Ishikawa (cell line): Measurements from ENCODE around the gene DIS3L2.

Experiments used
- CEBPB ChIP-seq: IDR thresholded peaks from 2 replicates; pipeline ENCODE4 v1.6.1; 2012
- CREB1 ChIP-seq: IDR thresholded peaks from 2 replicates; pipeline ENCODE4 v1.6.1; 2012; ENCODE audit warnings: low read depth
- EGR1 ChIP-seq: IDR thresholded peaks from 2 replicates; pipeline ENCODE4 v1.6.1; 2012
- EP300 ChIP-seq: IDR thresholded peaks from 2 replicates; pipeline ENCODE4 v1.6.1; 2012; ENCODE audit warnings: borderline replicate concordance
- FOXM1 ChIP-seq: IDR thresholded peaks from 2 replicates; pipeline ENCODE4 v1.6.1; 2012; ENCODE audit warnings: low read depth, borderline replicate concordance
- NFIC ChIP-seq: IDR thresholded peaks from 2 replicates; pipeline ENCODE4 v1.6.1; 2012
- RAD21 ChIP-seq: IDR thresholded peaks from 2 replicates; pipeline ENCODE4 v1.6.1; 2012; ENCODE audit warnings: low read depth
- TAF1 ChIP-seq: IDR thresholded peaks from 2 replicates; pipeline ENCODE4 v1.6.1; 2012; ENCODE audit warnings: low read depth, mild to moderate bottlenecking
- TCF12 ChIP-seq: IDR thresholded peaks from 2 replicates; pipeline ENCODE4 v1.6.1; 2012; ENCODE audit warnings: low read depth
- TEAD4 ChIP-seq: IDR thresholded peaks from 2 replicates; pipeline ENCODE4 v1.6.1; 2012
- YY1 ChIP-seq: IDR thresholded peaks from 2 replicates; pipeline ENCODE4 v1.6.1; 2012; ENCODE audit warnings: low read depth
- ZBTB7A ChIP-seq: IDR thresholded peaks from 2 replicates; pipeline ENCODE4 v1.6.1; 2012; ENCODE audit warnings: low read depth
- TF ChIP-seq, protein P1 (sequence below): IDR thresholded peaks from 2 replicates; pipeline ENCODE4 v1.6.1; 2012; ENCODE audit warnings: low read depth, mild to moderate bottlenecking
- TF ChIP-seq, protein P2 (sequence below): IDR thresholded peaks from 2 replicates; pipeline ENCODE4 v1.6.1; 2012
- TF ChIP-seq, protein P3 (sequence below): IDR thresholded peaks from 2 replicates; pipeline ENCODE4 v1.6.1; 2012

DIS3L2 gene

DNA sequence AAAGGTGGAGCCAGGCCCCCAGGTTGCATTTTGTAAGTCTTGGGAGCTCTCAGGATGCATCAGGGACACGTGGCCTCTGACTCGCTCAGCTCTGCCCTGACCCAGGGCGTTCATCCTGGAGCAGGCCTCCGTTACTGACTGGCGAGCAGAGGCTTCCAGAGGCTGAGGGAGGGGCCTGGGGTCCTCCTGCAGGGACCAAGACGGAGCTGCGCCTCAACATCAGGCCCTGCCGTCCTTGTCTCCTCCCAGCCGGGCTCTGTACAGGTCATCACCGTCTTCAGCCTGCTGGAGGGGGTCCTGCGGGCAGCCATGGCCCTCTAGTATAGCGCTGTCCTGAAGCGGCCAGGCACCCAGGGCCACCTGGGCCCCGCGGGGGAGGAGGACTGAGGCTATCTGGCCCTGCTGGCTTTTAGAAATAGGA, 406.8 kb downstream of the DIS3L2 start:
- TF ChIP-seq CEBPB = no peak
- TF ChIP-seq EGR1 = no peak
- no peak for TF ChIP-seq FOXM1
- TF ChIP-seq, protein P1, sequence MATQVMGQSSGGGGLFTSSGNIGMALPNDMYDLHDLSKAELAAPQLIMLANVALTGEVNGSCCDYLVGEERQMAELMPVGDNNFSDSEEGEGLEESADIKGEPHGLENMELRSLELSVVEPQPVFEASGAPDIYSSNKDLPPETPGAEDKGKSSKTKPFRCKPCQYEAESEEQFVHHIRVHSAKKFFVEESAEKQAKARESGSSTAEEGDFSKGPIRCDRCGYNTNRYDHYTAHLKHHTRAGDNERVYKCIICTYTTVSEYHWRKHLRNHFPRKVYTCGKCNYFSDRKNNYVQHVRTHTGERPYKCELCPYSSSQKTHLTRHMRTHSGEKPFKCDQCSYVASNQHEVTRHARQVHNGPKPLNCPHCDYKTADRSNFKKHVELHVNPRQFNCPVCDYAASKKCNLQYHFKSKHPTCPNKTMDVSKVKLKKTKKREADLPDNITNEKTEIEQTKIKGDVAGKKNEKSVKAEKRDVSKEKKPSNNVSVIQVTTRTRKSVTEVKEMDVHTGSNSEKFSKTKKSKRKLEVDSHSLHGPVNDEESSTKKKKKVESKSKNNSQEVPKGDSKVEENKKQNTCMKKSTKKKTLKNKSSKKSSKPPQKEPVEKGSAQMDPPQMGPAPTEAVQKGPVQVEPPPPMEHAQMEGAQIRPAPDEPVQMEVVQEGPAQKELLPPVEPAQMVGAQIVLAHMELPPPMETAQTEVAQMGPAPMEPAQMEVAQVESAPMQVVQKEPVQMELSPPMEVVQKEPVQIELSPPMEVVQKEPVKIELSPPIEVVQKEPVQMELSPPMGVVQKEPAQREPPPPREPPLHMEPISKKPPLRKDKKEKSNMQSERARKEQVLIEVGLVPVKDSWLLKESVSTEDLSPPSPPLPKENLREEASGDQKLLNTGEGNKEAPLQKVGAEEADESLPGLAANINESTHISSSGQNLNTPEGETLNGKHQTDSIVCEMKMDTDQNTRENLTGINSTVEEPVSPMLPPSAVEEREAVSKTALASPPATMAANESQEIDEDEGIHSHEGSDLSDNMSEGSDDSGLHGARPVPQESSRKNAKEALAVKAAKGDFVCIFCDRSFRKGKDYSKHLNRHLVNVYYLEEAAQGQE = no peak
- no peak for TF ChIP-seq CREB1
- no peak for TF ChIP-seq TEAD4
- TF ChIP-seq YY1 = no peak
- TF ChIP-seq EP300 = no peak
- TF ChIP-seq TAF1 = no peak
- no peak for TF ChIP-seq TCF12
- no peak for TF ChIP-seq NFIC
- TF ChIP-seq, protein P2, sequence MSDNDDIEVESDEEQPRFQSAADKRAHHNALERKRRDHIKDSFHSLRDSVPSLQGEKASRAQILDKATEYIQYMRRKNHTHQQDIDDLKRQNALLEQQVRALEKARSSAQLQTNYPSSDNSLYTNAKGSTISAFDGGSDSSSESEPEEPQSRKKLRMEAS = no peak
- TF ChIP-seq, protein P3, sequence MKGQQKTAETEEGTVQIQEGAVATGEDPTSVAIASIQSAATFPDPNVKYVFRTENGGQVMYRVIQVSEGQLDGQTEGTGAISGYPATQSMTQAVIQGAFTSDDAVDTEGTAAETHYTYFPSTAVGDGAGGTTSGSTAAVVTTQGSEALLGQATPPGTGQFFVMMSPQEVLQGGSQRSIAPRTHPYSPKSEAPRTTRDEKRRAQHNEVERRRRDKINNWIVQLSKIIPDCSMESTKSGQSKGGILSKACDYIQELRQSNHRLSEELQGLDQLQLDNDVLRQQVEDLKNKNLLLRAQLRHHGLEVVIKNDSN = no peak
- no peak for TF ChIP-seq RAD21
- no peak for TF ChIP-seq ZBTB7A

DNA sequence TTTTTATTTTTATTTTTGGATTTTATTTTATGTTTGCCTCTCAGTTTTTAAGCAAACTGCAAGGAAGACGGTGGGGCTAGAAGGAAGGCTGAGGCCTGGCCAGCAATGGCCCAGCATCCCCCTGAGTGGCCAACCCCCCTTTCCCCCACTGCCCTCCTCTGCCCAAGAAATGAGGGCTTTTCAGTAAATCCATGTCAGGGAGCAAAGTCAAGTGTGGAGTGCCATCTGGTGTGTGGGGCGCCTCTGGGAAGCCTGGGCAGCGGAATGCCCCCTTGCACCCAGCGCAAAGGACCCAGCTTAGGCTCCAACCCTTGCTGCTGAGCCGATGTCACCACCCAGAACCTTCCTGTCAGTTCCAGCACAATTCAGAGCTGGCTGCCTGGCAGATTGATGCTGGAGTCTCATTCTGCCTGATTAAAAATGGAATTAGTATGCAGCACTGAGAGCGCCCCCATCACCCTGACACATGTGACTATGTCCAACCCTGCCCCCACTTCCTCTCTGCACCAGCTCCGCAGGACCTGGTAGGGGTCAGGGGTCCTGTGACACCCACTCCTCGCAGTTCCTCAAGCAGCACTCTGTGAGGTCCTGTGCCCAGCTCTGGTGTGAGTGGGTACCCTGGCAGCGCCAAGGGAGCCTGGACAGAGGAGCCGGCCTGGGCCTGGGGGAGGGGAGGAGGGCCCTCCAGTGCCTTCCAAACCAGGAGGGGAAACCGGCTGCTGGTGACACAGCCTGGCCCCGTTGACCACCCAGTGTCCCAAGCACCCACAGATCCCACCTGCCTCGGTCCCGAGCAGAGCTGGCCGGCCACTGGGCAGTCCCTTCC, 407.8 kb downstream of the DIS3L2 start:
- TF ChIP-seq RAD21 (no peak), FOXM1 (no peak), CEBPB (no peak), TCF12 (no peak), TEAD4 (no peak), TAF1 (no peak), EP300 (no peak), NFIC (no peak), CREB1 (no peak), ZBTB7A (no peak), EGR1 (no peak), YY1 (no peak)
- TF ChIP-seq, protein P2 = no peak
- TF ChIP-seq, protein P3 = no peak
- TF ChIP-seq, protein P1 = no peak

DNA sequence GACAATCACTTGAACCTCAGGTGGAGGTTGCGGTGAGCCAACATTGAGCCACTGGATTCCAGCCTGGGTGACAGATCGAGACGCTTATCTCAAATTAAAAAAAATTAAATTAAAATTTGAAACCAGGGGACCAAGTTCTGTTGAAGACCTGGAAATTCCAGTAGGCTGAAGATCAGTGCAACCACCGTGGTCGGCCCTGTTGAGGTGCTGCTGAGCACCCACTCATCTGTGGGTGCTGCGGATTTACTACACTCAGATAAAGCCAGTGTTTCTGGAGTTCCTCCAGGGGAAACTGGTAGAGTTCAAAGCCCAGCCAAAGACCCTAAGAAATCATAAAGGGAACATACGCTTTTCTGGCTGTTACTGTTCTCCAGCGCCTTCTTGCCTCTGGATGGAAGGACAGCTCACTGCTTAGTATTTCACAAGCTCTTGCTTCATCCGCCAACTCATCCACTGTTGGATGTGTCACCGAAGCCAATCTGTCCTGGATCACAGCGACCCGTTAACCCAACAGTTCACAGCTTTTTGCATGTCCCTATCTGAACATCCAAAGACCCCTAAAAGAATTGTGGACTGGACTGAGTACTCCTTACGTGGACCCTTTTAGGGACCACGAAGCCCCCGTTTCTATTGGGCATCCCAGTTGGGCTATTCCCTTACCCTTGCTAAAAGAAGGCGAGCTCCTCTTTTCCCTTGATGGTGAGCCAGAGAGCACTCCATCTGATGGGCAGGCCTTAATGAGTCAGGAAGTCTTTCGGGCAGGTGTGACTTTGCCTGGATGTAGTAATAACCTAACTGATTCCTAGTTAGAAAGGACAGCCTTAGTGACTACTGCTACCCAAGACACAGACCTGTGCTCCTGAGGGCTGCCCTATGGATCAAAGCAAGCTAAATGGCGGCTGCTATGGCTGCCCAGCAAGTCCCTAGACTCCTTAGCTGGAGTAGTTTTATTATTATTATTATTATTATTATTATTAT, 411.0 kb downstream of the DIS3L2 start:
- TF ChIP-seq, protein P1 = no peak
- TF ChIP-seq RAD21 (no peak), ZBTB7A (no peak), TCF12 (no peak), EP300 (no peak), EGR1 (no peak), FOXM1 (no peak)
- TF ChIP-seq, protein P3 = no peak
